Lower lobe of right lung (tissue), 2 donors: ENCODE measurements around the gene FAM24A. TPM values are rescaled to one million over a fixed set of nuclear protein-coding genes. Genes with fewer than 3 reads are reported as not detected.

Experiments used
- ATAC-seq, 2 donors: fragments of 200-7000 bp; cut with Tn5 transposase; one replicate each; pipeline ENCODE4 v1.9.1; 2020 to 2022; ENCODE audit warnings: mild to moderate bottlenecking in 2 of 2, moderate library complexity in 2 of 2
- DNase-seq: peaks from one replicate; pipeline ENCODE4 v3.0.0-alpha.2; 2020
- H3K27ac ChIP-seq: fragments of 200-600 bp; one replicate; pipeline ENCODE4 v1.8.0; 2022
- H3K27me3 ChIP-seq: fragments of 200-600 bp; one replicate; pipeline ENCODE4 v1.8.0; 2022; ENCODE audit warnings: low read depth
- H3K36me3 ChIP-seq: fragments of 200-600 bp; one replicate; pipeline ENCODE4 v1.8.0; 2022; ENCODE audit warnings: mild to moderate bottlenecking
- H3K4me1 ChIP-seq: fragments of 200-600 bp; one replicate; pipeline ENCODE4 v1.8.0; 2022
- H3K4me3 ChIP-seq: fragments of 200-600 bp; one replicate; pipeline ENCODE4 v1.8.0; 2022; ENCODE audit warnings: mild to moderate bottlenecking
- H3K9me3 ChIP-seq: fragments of 200-600 bp; one replicate; pipeline ENCODE4 v1.8.0; 2022
- CTCF ChIP-seq: fragments of 200-600 bp; IDR thresholded peaks from one replicate; pipeline ENCODE4 v1.8.0; 2022; ENCODE audit warnings: antibody characterized with exemption, mild to moderate bottlenecking
- intact Hi-C: fragments of 100-400 bp; cut with DNase I; formaldehyde crosslinking; loops from one replicate; pipeline ENCODE4 v1.11.0; 2022
- total RNA-seq: library from RNA; stranded (reverse); fragmentation: NEBNext Ultra II Directional; extraction: Animal tissue kit (Norgen Biotek cat#: 25700); gene quantifications from one replicate; pipeline ENCODE4 v1.2.1, GENCODE V29; 2021
- donor health status: DM: no; HTN: yes; CAD: no; lungs with severe emphysema.

The FAM24A gene
- total RNA-seq, 1 donor from 2014 or later = not detected

GRCh38 chr10:122953902-122954730 is 43.7 kb downstream of the FAM24A start, which contains the start of gene C10orf88:
Gene C10orf88 (minus strand): TSS chr10:122954227. CDS start chr10:122954178, 49 bp downstream.
- TF ChIP-seq CTCF = no peak
- peak within 1 kb of the TSS; percentile 85 for H3K4me3 ChIP-seq
- peak within 1 kb of the TSS; percentile 79 for H3K27ac ChIP-seq
- ATAC-seq (peak; percentile 99), DNase-seq (peak; percentile 98)
- no peaks in the 10 kb centered on the region for H3K27me3 ChIP-seq
- no peaks in the 10 kb centered on the region for H3K9me3 ChIP-seq
- intact Hi-C loops = no loop called here
- peaks cover 24% of the 10 kb centered on the region for H3K4me1 ChIP-seq
- H3K36me3 ChIP-seq = peaks cover 3% of the 10 kb centered on the region

- DNase-seq (peak; percentile 45), ATAC-seq (no peak)
- peaks cover 24% of the 10 kb centered on the region for H3K4me1 ChIP-seq
- peak overlapping the region; percentile 79 for H3K27ac ChIP-seq
- peak overlapping the region; percentile 85 for H3K4me3 ChIP-seq
- no peak for TF ChIP-seq CTCF
- no peaks in the 10 kb centered on the region for H3K27me3 ChIP-seq
- no peaks in the 10 kb centered on the region for H3K9me3 ChIP-seq
- intact Hi-C loops = no loop called here
- no peaks in the 10 kb centered on the region for H3K36me3 ChIP-seq
These were observed 44.3 kb downstream of the FAM24A start for GRCh38 chr10:122954731-122955050.

- H3K27me3 ChIP-seq = no peaks in the 10 kb centered on the region
- DNase-seq = no peak
These were observed 45.5 kb downstream of the FAM24A start for GRCh38 chr10:122955892-122956291.

GRCh38 chr10:122957474-122957873 is 47.1 kb downstream of the FAM24A start:
- Histone ChIP-seq H3K4me1 (peaks cover 18% of the 10 kb centered on the region), H3K4me3 (no peak overlapping the region), H3K9me3 (no peaks in the 10 kb centered on the region), H3K36me3 (no peaks in the 10 kb centered on the region), H3K27ac (no peak overlapping the region), H3K27me3 (no peaks in the 10 kb centered on the region)
- DNase-seq (no peak), ATAC-seq (no peak)
- no peak for TF ChIP-seq CTCF
- intact Hi-C loops = no loop called here

More at GRCh38 chr10:122955892-122956291, 45.5 kb downstream of the FAM24A start:
- no peaks in the 10 kb centered on the region for H3K36me3 ChIP-seq
- TF ChIP-seq CTCF = no peak
- no peak overlapping the region for H3K27ac ChIP-seq
- no peak for ATAC-seq
- H3K4me1 ChIP-seq = peaks cover 24% of the 10 kb centered on the region
- intact Hi-C loops = no loop called here
- H3K4me3 ChIP-seq = no peak overlapping the region
- no peaks in the 10 kb centered on the region for H3K9me3 ChIP-seq

- DNase-seq (no peak), ATAC-seq (no peak)
- Histone ChIP-seq H3K36me3 (no peaks in the 10 kb centered on the region), H3K4me1 (no peaks in the 10 kb centered on the region), H3K4me3 (no peak overlapping the region), H3K27me3 (no peaks in the 10 kb centered on the region), H3K27ac (no peak overlapping the region), H3K9me3 (peaks cover 11% of the 10 kb centered on the region)
- no peak for TF ChIP-seq CTCF
- intact Hi-C loops = no loop called here
These were observed 52.0 kb downstream of the FAM24A start for GRCh38 chr10:122962405-122962804.

Other genes starting within 250 kb of the FAM24A start
- not detected for gene C10orf120, start 210.8 kb upstream of the FAM24A start, total RNA-seq
- 0.56 TPM for gene CUZD1, start 64.8 kb upstream of the FAM24A start, total RNA-seq
- 3.8 TPM for gene FAM24B, start 31.0 kb upstream of the FAM24A start, total RNA-seq
- gene C10orf88, start 43.6 kb downstream of the FAM24A start, total RNA-seq = 7.0 TPM
- gene PSTK, start 69.8 kb downstream of the FAM24A start, total RNA-seq = 2.8 TPM
- gene IKZF5, start 98.2 kb downstream of the FAM24A start, total RNA-seq = 20.1 TPM
- gene ACADSB, start 98.4 kb downstream of the FAM24A start, total RNA-seq = 24.0 TPM
- gene HMX3, start 225.4 kb downstream of the FAM24A start, total RNA-seq = not detected
- not detected for gene HMX2, start 237.5 kb downstream of the FAM24A start, total RNA-seq
- 67.3 TPM for gene BUB3, start 243.8 kb downstream of the FAM24A start, total RNA-seq